Gastrocnemius medialis (tissue), 4 donors: ENCODE results near the gene EFCAB6. TPM values are rescaled to one million over a fixed set of nuclear protein-coding genes. Genes with fewer than 3 reads are reported as not detected.
A peak's percentile ranks its signal among the peaks of the same experiment; 100 is the strongest.

Experiments used
- ATAC-seq, 2 donors: fragments of 150-250 bp; one replicate each; pipeline ENCODE4 v1.9.1; 2016
- DNase-seq, 2 donors: peaks; one replicate each; pipeline ENCODE4 v3.0.0-alpha.2; 2019
- H3K27ac ChIP-seq, 4 donors: fragments of 200-600 bp; sonication (generic); 1 replicate in 1 of 4; 2 replicates in 3 of 4; pipeline ENCODE4 v1.5.1; 2016 to 2018; ENCODE audit warnings: mild to moderate bottlenecking in 2 of 4, moderate library complexity in 1 of 4
- H3K27me3 ChIP-seq, 3 donors: fragments of 200-600 bp; sonication (generic) in 2 of 3; 1 replicate in 1 of 3; 2 replicates in 2 of 3; pipeline versions ENCODE4 v1.5.1 to v1.6.0; 2016 to 2019; ENCODE audit warnings: mild to moderate bottlenecking in 1 of 3, moderate library complexity in 1 of 3
- H3K36me3 ChIP-seq, 2 donors: fragments of 200-600 bp; sonication (generic) in 1 of 2; one replicate each; pipeline ENCODE4 v1.5.1; 2017 to 2018
- H3K4me1 ChIP-seq, 2 donors: fragments of 200-600 bp; sonication (generic) in 1 of 2; one replicate each; pipeline ENCODE4 v1.5.1; 2016 to 2017; ENCODE audit warnings: mild to moderate bottlenecking in 2 of 2
- H3K4me3 ChIP-seq, 4 donors: fragments of 200-600 bp; sonication (generic) in 3 of 4; 1 replicate in 1 of 4; 2 replicates in 3 of 4; pipeline ENCODE4 v1.5.1; 2016 to 2019; ENCODE audit warnings: mild to moderate bottlenecking in 2 of 4
- H3K9me3 ChIP-seq, 3 donors: fragments of 200-600 bp; sonication (generic) in 2 of 3; 1 replicate in 1 of 3; 2 replicates in 2 of 3; pipeline ENCODE4 v1.5.1; 2016 to 2019
- POLR2A ChIP-seq, 2 donors: fragments of 450-650 bp; IDR thresholded peaks; one replicate each; pipeline ENCODE4 v1.6.1; 2017; ENCODE audit warnings: antibody characterized with exemption in 2 of 2, mild to moderate bottlenecking in 2 of 2, moderate library complexity in 2 of 2
- in situ Hi-C, 4 donors: fragments of 200-750 bp; cut with MboI; loops; one replicate each; pipeline versions ENCODE4 v1.15.0 to v1.8.0; 2017; ENCODE audit warnings: low sequenced_read_pairs in 4 of 4
- intact Hi-C: fragments of 100-400 bp; cut with DNase I; formaldehyde crosslinking; loops from one replicate; pipeline ENCODE4 v1.15.1; 2023; ENCODE audit warnings: low total_unique reads
- total RNA-seq, 4 donors: library from RNA; depleted of rRNA; stranded (reverse); fragments of >200 nt; gene quantifications; one replicate each; pipeline versions ENCODE4 v1.1.0 to v1.2.3, GENCODE V29; 2016
- TF ChIP-seq, protein P1 (sequence below), 5 experiments: fragments of 450-650 bp in 3 of 5; fragments of 200-600 bp in 2 of 5; sonication (generic) in 2 of 5; IDR thresholded peaks in 4 of 5; conservative IDR thresholded peaks in 1 of 5; 1 replicate in 4 of 5; 2 replicates in 1 of 5; pipeline ENCODE4 v1.5.1; 2016 to 2019; ENCODE audit warnings: antibody characterized with exemption in 5 of 5, mild to moderate bottlenecking in 3 of 5, moderate library complexity in 3 of 5

Gene EFCAB6
- total RNA-seq, 4 donors from 2014 or later, result 0.07 to 4.4 (median 0.28) TPM

DNA sequence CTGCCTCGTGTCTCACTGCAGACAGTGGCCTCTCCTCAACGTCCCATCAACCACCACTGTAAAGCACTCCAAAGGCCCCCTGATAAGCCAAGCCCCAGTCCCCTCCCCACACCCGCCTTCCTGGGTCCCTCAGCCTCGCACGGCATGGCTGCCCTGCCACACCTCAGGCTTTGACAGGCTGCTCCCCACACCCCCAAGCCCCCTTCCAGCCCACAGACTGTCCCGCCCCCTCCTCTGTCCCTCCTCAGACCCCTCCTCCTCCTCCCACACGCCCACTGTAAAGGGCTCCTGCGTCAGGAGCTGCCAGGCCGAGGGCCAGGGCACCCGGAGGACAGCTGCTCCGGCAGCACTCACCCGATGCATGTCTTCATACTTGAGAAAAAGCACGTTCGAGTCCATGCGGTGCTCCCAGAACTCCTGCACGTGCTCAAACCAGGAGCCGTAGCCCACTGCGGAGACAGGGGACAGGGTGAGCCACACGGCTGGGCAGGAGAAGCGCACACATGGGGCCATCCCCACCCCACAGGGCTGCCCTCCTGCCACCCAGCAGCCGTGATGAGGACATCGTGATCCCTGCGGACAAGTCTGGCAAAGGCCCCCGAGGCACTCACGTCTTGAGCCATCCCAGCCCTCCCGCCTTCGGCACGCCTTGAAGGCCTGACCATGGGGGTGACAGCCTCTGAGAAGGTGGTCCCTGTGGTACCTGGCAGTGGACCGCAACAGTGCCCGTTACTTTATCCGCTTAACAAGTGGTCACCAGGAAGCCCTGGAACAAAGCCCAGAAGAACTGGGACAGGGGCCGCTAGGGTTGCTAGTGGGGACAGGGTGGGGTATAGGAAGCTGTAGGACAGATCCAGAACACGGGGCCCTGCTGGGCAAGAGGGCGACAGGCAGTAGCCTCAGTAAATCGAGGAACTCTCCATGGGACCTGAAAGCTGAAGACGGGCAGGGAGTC is 21.5 kb upstream of the EFCAB6 start:
- ATAC-seq, result no peak
- H3K36me3 ChIP-seq, result no peaks in the 10 kb centered on the region
- no peak overlapping the region for H3K4me3 ChIP-seq
- peak in 1 of 2 donors; percentile 7 for DNase-seq
- TF ChIP-seq, protein P1, sequence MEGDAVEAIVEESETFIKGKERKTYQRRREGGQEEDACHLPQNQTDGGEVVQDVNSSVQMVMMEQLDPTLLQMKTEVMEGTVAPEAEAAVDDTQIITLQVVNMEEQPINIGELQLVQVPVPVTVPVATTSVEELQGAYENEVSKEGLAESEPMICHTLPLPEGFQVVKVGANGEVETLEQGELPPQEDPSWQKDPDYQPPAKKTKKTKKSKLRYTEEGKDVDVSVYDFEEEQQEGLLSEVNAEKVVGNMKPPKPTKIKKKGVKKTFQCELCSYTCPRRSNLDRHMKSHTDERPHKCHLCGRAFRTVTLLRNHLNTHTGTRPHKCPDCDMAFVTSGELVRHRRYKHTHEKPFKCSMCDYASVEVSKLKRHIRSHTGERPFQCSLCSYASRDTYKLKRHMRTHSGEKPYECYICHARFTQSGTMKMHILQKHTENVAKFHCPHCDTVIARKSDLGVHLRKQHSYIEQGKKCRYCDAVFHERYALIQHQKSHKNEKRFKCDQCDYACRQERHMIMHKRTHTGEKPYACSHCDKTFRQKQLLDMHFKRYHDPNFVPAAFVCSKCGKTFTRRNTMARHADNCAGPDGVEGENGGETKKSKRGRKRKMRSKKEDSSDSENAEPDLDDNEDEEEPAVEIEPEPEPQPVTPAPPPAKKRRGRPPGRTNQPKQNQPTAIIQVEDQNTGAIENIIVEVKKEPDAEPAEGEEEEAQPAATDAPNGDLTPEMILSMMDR (IDR thresholded peaks at IDR 0.05 in 4 of 5, conservative IDR thresholded peaks at IDR 0.05 in 1 of 5), result no peak
- no peak for TF ChIP-seq POLR2A (IDR thresholded peaks at IDR 0.05)
- H3K27me3 ChIP-seq, result peaks cover 0 to 3% (median 0%) of the 10 kb centered on the region in 3 donors
- no peaks in the 10 kb centered on the region for H3K9me3 ChIP-seq
- in situ Hi-C loops, result loop anchor here in 1 of 4 donors (25.0 kb wide), 1 partner anchor 446 kb away; no protein-coding TSS in a partner anchor
- intact Hi-C loops, result loop anchor here (5.0 kb wide), 1 partner anchor 254 kb away; no protein-coding TSS in a partner anchor
- H3K27ac ChIP-seq, result no peak overlapping the region
- H3K4me1 ChIP-seq, result peaks cover 12 to 15% of the 10 kb centered on the region in 2 donors

DNA sequence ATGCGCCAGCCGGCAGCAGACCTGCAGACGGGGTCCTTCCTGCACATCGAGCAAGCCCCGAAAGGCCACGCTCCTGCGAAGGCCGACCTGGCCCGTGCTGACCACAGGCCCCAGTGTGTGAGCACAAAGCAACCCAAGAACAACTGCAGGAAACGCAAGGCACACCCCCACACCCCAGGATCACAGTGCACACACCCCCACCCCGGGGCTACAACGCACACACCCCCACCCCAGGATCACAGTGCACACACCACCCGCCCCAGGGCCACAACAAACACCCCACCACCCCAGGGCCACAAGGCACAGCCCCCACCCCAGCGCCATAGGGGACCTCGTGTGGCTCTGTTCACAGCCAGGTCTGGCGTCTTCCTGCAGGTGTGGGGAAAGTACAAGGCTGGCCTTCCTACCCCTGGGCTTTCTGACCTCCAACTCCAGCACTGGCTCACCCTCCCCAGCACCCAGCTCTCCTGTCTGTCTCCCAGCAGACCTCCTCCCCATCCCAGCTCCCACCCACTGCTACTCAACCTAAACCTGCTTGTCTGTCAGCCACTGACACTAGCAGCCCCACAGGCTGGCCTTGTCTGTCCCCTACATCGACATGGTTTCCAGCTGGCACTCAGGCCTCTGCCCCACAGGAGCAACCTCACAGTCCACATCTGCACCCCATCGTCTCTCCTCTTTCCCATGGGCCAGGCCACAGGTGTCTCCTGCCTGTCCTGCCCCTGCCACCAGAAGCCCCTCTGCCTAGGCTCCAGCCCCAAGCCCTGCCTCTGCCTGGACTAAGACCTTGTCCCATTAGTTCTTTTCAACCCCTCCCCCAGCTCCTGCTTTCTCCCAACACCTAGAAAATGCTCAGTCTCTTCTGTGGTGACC is 20.5 kb upstream of the EFCAB6 start:
- no peak for ATAC-seq
- intact Hi-C loops (loop anchor here (5.0 kb wide), 1 partner anchor 255 kb away; no protein-coding TSS in a partner anchor), in situ Hi-C loops (loop anchor here in 1 of 4 donors (25.0 kb wide), 1 partner anchor 445 kb away; no protein-coding TSS in a partner anchor)
- Histone ChIP-seq H3K36me3 (no peaks in the 10 kb centered on the region), H3K4me3 (no peak overlapping the region), H3K9me3 (no peaks in the 10 kb centered on the region), H3K27me3 (peaks cover 0 to 3% (median 0%) of the 10 kb centered on the region in 3 donors), H3K4me1 (peaks cover 13 to 15% of the 10 kb centered on the region in 2 donors), H3K27ac (no peak overlapping the region)
- DNase-seq, result peak in 1 of 2 donors; percentile 8
- TF ChIP-seq, protein P1 (IDR thresholded peaks at IDR 0.05 in 4 of 5, conservative IDR thresholded peaks at IDR 0.05 in 1 of 5), result no peak
- TF ChIP-seq POLR2A (IDR thresholded peaks at IDR 0.05), result no peak

GRCh38 chr22:43831561-43832392 is 19.7 kb upstream of the EFCAB6 start:
- Histone ChIP-seq H3K27me3 (peaks cover 0 to 3% (median 0%) of the 10 kb centered on the region in 3 donors), H3K4me1 (peaks cover 13 to 15% of the 10 kb centered on the region in 2 donors), H3K4me3 (no peak overlapping the region), H3K27ac (no peak overlapping the region), H3K9me3 (no peaks in the 10 kb centered on the region), H3K36me3 (no peaks in the 10 kb centered on the region)
- intact Hi-C loops, result loop anchor here (5.0 kb wide), 1 partner anchor 256 kb away; no protein-coding TSS in a partner anchor
- in situ Hi-C loops, result loop anchor here in 1 of 4 donors (25.0 kb wide), 1 partner anchor 444 kb away; no protein-coding TSS in a partner anchor
- no peak for ATAC-seq
- peak in 1 of 2 donors; percentile 7 for DNase-seq
- no peak for TF ChIP-seq POLR2A (IDR thresholded peaks at IDR 0.05)
- TF ChIP-seq, protein P1 (IDR thresholded peaks at IDR 0.05 in 4 of 5, conservative IDR thresholded peaks at IDR 0.05 in 1 of 5), result no peak
